SK-N-SH (cell line): ENCODE results near the gene MED26. TPM values are rescaled to one million over a fixed set of nuclear protein-coding genes. Genes with fewer than 3 reads are reported as not detected.

Experiments used
- CTCF ChIA-PET: fragments of 300-600, 350-600 bp; formaldehyde crosslinking; extraction: SDS; loops from one replicate; lab custom pipeline; 2021; lab: Yijun Ruan, JAX
- POLR2A ChIA-PET: fragments of 350-600 bp; sonication (Branson Sonifier 250); formaldehyde crosslinking; extraction: SDS; loops from one replicate; lab custom pipeline; 2020; ENCODE audit warnings: antibody characterized with exemption, inconsistent platforms; lab: Yijun Ruan, JAX
- DNase-seq: peaks from one replicate; pipeline ENCODE4 v3.0.0; 2012
- H2AFZ ChIP-seq: fragments of 200-600 bp; sonication (generic); 2 replicates; pipeline ENCODE4 v1.8.1; 2016; ENCODE audit warnings: antibody characterized with exemption, mild to moderate bottlenecking, low read depth
- H3F3A ChIP-seq: fragments of 200-600 bp; sonication (generic); replicated peaks from 2 replicates; pipeline ENCODE3; 2016; ENCODE audit warnings: antibody characterized with exemption, mild to moderate bottlenecking; ENCODE audit not compliant: insufficient read depth
- H3K27ac ChIP-seq, 2 experiments: fragments of 200-500 bp in 1 of 2; fragments of 200-600 bp in 1 of 2; sonication (Bioruptor generic) in 1 of 2; sonication (generic), shearing (Covaris generic) in 1 of 2; 2 replicates each; pipeline versions ENCODE4 v1.5.1 to v1.6.1; 2014 to 2016; ENCODE audit warnings: low read depth in 2 of 2, inconsistent platforms in 1 of 2, low read length in 1 of 2, mild to moderate bottlenecking in 1 of 2, mixed read lengths in 1 of 2
- H3K27me3 ChIP-seq: fragments of 200-600 bp; sonication (generic), shearing (Covaris generic); 2 replicates; pipeline ENCODE4 v1.6.1; 2016; ENCODE audit warnings: mixed run types; ENCODE audit not compliant: insufficient read depth
- H3K36me3 ChIP-seq, 2 experiments: fragments of 200-500 bp in 1 of 2; fragments of 200-600 bp in 1 of 2; sonication (Bioruptor generic) in 1 of 2; sonication (generic) in 1 of 2; replicated peaks in 1 of 2; 2 replicates each; pipeline versions ENCODE3 to v1.5.1; 2014 to 2016; ENCODE audit warnings: low read length in 1 of 2, mild to moderate bottlenecking in 1 of 2; ENCODE audit not compliant: insufficient read depth in 2 of 2, control insufficient read depth in 1 of 2
- H3K4me1 ChIP-seq, 2 experiments: fragments of 200-500 bp in 1 of 2; fragments of 200-600 bp in 1 of 2; sonication (Bioruptor generic) in 1 of 2; sonication (generic), shearing (Covaris generic) in 1 of 2; 2 replicates each; pipeline versions ENCODE4 v1.5.1 to v1.6.1; 2014 to 2016; ENCODE audit warnings: low read depth in 1 of 2, low read length in 1 of 2, mixed run types in 1 of 2; ENCODE audit not compliant: insufficient read depth in 2 of 2, control insufficient read depth in 1 of 2
- H3K4me2 ChIP-seq: fragments of 200-600 bp; sonication (generic), shearing (Covaris generic); 2 replicates; pipeline ENCODE4 v1.6.1; 2017; ENCODE audit warnings: mixed run types
- H3K4me3 ChIP-seq, 2 experiments: fragments of 200-500 bp in 1 of 2; fragments of 200-600 bp in 1 of 2; sonication (Bioruptor generic) in 1 of 2; sonication (generic), shearing (Covaris generic) in 1 of 2; 2 replicates each; pipeline versions ENCODE4 v1.5.1 to v1.8.1; 2014 to 2016; ENCODE audit warnings: low read depth in 2 of 2, inconsistent platforms in 1 of 2, low read length in 1 of 2, mild to moderate bottlenecking in 1 of 2, mixed read lengths in 1 of 2, moderate library complexity in 1 of 2
- H3K79me2 ChIP-seq: fragments of 200-600 bp; sonication (generic); 2 replicates; pipeline ENCODE4 v1.8.1; 2017; ENCODE audit warnings: mild to moderate bottlenecking; ENCODE audit not compliant: insufficient read depth
- H3K9ac ChIP-seq: fragments of 200-600 bp; sonication (generic); 2 replicates; pipeline ENCODE4 v1.6.1; 2017; ENCODE audit warnings: mixed run types
- H3K9me2 ChIP-seq: fragments of 200-600 bp; sonication (generic); 2 replicates; pipeline ENCODE4 v1.6.1; 2017; ENCODE audit warnings: mixed run types
- H3K9me3 ChIP-seq: fragments of 200-600 bp; sonication (generic); 2 replicates; pipeline ENCODE4 v1.6.1; 2017; ENCODE audit warnings: mixed run types, mild to moderate bottlenecking, moderate library complexity
- H4K20me1 ChIP-seq: fragments of 200-600 bp; sonication (generic); 2 replicates; pipeline ENCODE4 v1.6.1; 2017; ENCODE audit warnings: mild to moderate bottlenecking, mixed run types; ENCODE audit not compliant: insufficient read depth
- FOSL2 ChIP-seq: IDR thresholded peaks from 2 replicates; pipeline ENCODE4 v1.4.0; 2012; ENCODE audit warnings: low read depth, mild to moderate bottlenecking, moderate library complexity, borderline replicate concordance
- FOXJ3 ChIP-seq: sonication (generic); formaldehyde crosslinking; IDR thresholded peaks from 2 replicates; pipeline ENCODE4 v1.5.1; 2020; ENCODE audit warnings: mild to moderate bottlenecking, missing genetic modification reagents
- GATA2 ChIP-seq: sonication (generic); formaldehyde crosslinking; IDR thresholded peaks from 2 replicates; pipeline ENCODE4 v1.5.0; 2020; ENCODE audit warnings: mild to moderate bottlenecking, missing genetic modification reagents
- JUND ChIP-seq: IDR thresholded peaks from 2 replicates; pipeline ENCODE4 v1.4.0; 2012
- MXI1 ChIP-seq: IDR thresholded peaks from 2 replicates; pipeline ENCODE4 v1.6.1; 2012; ENCODE audit warnings: mild to moderate bottlenecking, low read depth, low read length, improper control_type of control experiment
- NFIC ChIP-seq: IDR thresholded peaks from 2 replicates; pipeline ENCODE4 v1.4.0; 2012; ENCODE audit warnings: borderline replicate concordance
- POLR2AphosphoS5 ChIP-seq: IDR thresholded peaks from 2 replicates; pipeline ENCODE4 v1.6.1; 2012; ENCODE audit warnings: low read depth, low read length
- RFX5 ChIP-seq: IDR thresholded peaks from 2 replicates; pipeline ENCODE4 v1.6.1; 2012; ENCODE audit warnings: mild to moderate bottlenecking, improper control_type of control experiment, low read length
- RXRA ChIP-seq: IDR thresholded peaks from 2 replicates; pipeline ENCODE4 v1.4.0; 2012; ENCODE audit warnings: low read depth, mild to moderate bottlenecking, borderline replicate concordance
- SIN3A ChIP-seq: IDR thresholded peaks from 2 replicates; pipeline ENCODE4 v1.6.1; 2012; ENCODE audit warnings: low read depth, mild to moderate bottlenecking, low read length, moderate library complexity, borderline replicate concordance
- TCF12 ChIP-seq: IDR thresholded peaks from 2 replicates; pipeline ENCODE4 v1.4.0; 2012
- whole genome bisulfite sequencing: methylation state at CpG from one replicate; pipeline ENCODE4 v1.1.6; 2017; ENCODE audit warnings: low lambda C conversion rate; 5-methylcytosine and 5-hydroxymethylcytosine counted together
- polyA plus RNA-seq, 3 experiments: library from polyadenylated mRNA; depleted of rRNA; stranded (reverse); fragments of >200 nt; gene quantifications; 2 replicates each; pipeline ENCODE4 v1.2.3, GENCODE V29; 2012
- TF ChIP-seq, protein P1 (sequence below): IDR thresholded peaks from 2 replicates; pipeline ENCODE4 v1.4.0; 2012; ENCODE audit warnings: low read depth, borderline replicate concordance
- TF ChIP-seq, protein P2 (sequence below): fragments of 150-350 bp; IDR thresholded peaks from 2 replicates; pipeline ENCODE4 v1.6.1; 2017; ENCODE audit warnings: antibody characterized with exemption, low read length, low read depth, borderline replicate concordance

MED26 gene
- polyA plus RNA-seq, 1 of the 3 experiments (the other 2 are of a cell fraction), result 3.5 TPM

DNA sequence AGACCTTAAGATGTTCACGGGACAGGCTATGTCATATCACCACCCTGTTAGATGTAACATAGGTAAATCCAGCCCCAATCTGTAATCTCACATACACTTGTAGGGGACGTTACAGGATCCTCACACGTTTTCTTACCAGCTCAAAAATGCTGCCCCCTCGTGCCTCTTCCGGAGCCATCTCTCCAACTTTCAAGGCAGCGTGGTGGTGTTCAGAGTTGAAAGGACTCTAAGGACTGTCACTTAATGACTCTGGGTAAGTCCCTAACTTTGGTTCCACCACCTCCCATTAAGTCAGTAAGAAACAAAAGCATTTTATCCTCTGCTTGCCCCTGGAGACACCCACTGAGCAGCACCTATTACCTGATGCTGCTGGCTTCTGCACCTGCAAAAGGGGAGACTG lies 4.4 kb downstream of the MED26 start:
- Histone ChIP-seq H3K36me3 (peaks cover 0 to 34% of the 10 kb centered on the region in 2 experiments), H3K79me2 (peaks cover 93% of the 10 kb centered on the region), H3K9me3 (no peaks in the 10 kb centered on the region), H4K20me1 (peaks cover 89% of the 10 kb centered on the region), H3F3A (no peaks in the 10 kb centered on the region), H3K9me2 (no peaks in the 10 kb centered on the region), H2AFZ (no peak overlapping the region), H3K9ac (no peak overlapping the region), H3K27me3 (no peaks in the 10 kb centered on the region), H3K27ac (no peak overlapping the region), H3K4me2 (no peak overlapping the region), H3K4me3 (no peak overlapping the region), H3K4me1 (peaks cover 6 to 27% of the 10 kb centered on the region in 2 experiments; a peak in 2 of 4 replicates)
- no peak for TF ChIP-seq RXRA
- TF ChIP-seq GATA2 (CRISPR knock-in tag), result no peak
- TF ChIP-seq JUND, result no peak
- TF ChIP-seq, protein P1, sequence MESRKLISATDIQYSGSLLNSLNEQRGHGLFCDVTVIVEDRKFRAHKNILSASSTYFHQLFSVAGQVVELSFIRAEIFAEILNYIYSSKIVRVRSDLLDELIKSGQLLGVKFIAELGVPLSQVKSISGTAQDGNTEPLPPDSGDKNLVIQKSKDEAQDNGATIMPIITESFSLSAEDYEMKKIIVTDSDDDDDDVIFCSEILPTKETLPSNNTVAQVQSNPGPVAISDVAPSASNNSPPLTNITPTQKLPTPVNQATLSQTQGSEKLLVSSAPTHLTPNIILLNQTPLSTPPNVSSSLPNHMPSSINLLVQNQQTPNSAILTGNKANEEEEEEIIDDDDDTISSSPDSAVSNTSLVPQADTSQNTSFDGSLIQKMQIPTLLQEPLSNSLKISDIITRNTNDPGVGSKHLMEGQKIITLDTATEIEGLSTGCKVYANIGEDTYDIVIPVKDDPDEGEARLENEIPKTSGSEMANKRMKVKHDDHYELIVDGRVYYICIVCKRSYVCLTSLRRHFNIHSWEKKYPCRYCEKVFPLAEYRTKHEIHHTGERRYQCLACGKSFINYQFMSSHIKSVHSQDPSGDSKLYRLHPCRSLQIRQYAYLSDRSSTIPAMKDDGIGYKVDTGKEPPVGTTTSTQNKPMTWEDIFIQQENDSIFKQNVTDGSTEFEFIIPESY, result no peak
- TF ChIP-seq POLR2AphosphoS5, result no peak
- TF ChIP-seq FOSL2, result no peak
- no peak for TF ChIP-seq MXI1
- TF ChIP-seq TCF12, result no peak
- no peak for TF ChIP-seq SIN3A
- no peak for TF ChIP-seq RFX5
- TF ChIP-seq, protein P2, sequence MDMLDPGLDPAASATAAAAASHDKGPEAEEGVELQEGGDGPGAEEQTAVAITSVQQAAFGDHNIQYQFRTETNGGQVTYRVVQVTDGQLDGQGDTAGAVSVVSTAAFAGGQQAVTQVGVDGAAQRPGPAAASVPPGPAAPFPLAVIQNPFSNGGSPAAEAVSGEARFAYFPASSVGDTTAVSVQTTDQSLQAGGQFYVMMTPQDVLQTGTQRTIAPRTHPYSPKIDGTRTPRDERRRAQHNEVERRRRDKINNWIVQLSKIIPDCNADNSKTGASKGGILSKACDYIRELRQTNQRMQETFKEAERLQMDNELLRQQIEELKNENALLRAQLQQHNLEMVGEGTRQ, result no peak
- TF ChIP-seq FOXJ3 (CRISPR knock-in tag), result no peak
- no peak for TF ChIP-seq NFIC
- POLR2A ChIA-PET, result no interaction called here
- 98% methylated on average over 6 of the region's 6 CpGs for WGBS
- no peak for DNase-seq
- CTCF ChIA-PET, result interaction anchor here (0.6 kb wide), 1 partner anchor 11 kb away, joined by 3 read pairs; no protein-coding TSS in a partner anchor

DNA sequence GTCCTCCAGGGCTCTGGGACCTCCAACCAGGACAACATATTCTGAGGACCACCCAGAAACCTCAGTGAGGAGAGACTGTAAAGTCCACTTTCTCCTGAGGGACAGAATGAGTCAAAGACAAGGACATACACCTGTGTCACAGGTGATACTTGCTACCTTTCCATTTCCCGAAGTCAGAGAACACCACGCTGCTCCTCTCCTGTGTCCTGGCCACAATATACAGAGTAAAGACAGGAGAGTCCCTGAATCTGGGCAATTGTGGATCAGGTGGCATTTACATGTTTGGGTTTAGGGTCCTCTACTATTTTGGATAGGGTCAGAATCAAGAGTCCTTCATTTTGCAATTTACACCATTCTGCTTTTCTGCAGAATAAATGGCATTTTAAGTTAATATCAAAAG lies 4.9 kb downstream of the MED26 start:
- peaks cover 6 to 32% of the 10 kb centered on the region in 2 experiments; a peak in 2 of 4 replicates for H3K4me1 ChIP-seq
- no peak overlapping the region for H3K4me3 ChIP-seq
- H3K9me2 ChIP-seq, result no peaks in the 10 kb centered on the region
- POLR2A ChIA-PET, result no interaction called here
- peaks cover 94% of the 10 kb centered on the region for H4K20me1 ChIP-seq
- H3K79me2 ChIP-seq, result peaks cover 98% of the 10 kb centered on the region
- H3K36me3 ChIP-seq, result peaks cover 0 to 34% of the 10 kb centered on the region in 2 experiments
- no peak overlapping the region for H2AFZ ChIP-seq
- WGBS, result 92% methylated on average over 2 of the region's 2 CpGs
- no peaks in the 10 kb centered on the region for H3K27me3 ChIP-seq
- H3K9me3 ChIP-seq, result no peaks in the 10 kb centered on the region
- DNase-seq, result no peak
- TF ChIP-seq, protein P1, result no peak
- TF ChIP-seq GATA2 (CRISPR knock-in tag), result no peak
- no peak overlapping the region for H3K9ac ChIP-seq
- CTCF ChIA-PET, result interaction anchor here (0.6 to 1.0 kb wide), 2 partner anchors 10 to 11 kb away, joined by 3 read pairs; no protein-coding TSS in a partner anchor
- H3K4me2 ChIP-seq, result no peak overlapping the region
- no peaks in the 10 kb centered on the region for H3F3A ChIP-seq
- H3K27ac ChIP-seq, result no peak overlapping the region
